GM18861 (cell line): ENCODE data around the gene NOTCH1.

Source experiments
- ATAC-seq: cut with Tn5 transposase; IDR thresholded peaks from one replicate; pipeline ENCODE4 v1.9.1; 2021; ENCODE audit not compliant: unreplicated experiment

Gene NOTCH1

GRCh38 chr9:136517012-136517743 lies 28.7 kb downstream of the NOTCH1 start:
- no peak for ATAC-seq

GRCh38 chr9:136516191-136516654 lies 29.6 kb downstream of the NOTCH1 start:
- ATAC-seq: no peak

GRCh38 chr9:136515276-136515675 lies 30.6 kb downstream of the NOTCH1 start:
- no peak for ATAC-seq

GRCh38 chr9:136514022-136514714 lies 31.7 kb downstream of the NOTCH1 start:
- ATAC-seq: no peak

GRCh38 chr9:136513191-136513590 lies 32.7 kb downstream of the NOTCH1 start:
- no peak for ATAC-seq

GRCh38 chr9:136512651-136513071 lies 33.2 kb downstream of the NOTCH1 start:
- ATAC-seq: no peak

DNA sequence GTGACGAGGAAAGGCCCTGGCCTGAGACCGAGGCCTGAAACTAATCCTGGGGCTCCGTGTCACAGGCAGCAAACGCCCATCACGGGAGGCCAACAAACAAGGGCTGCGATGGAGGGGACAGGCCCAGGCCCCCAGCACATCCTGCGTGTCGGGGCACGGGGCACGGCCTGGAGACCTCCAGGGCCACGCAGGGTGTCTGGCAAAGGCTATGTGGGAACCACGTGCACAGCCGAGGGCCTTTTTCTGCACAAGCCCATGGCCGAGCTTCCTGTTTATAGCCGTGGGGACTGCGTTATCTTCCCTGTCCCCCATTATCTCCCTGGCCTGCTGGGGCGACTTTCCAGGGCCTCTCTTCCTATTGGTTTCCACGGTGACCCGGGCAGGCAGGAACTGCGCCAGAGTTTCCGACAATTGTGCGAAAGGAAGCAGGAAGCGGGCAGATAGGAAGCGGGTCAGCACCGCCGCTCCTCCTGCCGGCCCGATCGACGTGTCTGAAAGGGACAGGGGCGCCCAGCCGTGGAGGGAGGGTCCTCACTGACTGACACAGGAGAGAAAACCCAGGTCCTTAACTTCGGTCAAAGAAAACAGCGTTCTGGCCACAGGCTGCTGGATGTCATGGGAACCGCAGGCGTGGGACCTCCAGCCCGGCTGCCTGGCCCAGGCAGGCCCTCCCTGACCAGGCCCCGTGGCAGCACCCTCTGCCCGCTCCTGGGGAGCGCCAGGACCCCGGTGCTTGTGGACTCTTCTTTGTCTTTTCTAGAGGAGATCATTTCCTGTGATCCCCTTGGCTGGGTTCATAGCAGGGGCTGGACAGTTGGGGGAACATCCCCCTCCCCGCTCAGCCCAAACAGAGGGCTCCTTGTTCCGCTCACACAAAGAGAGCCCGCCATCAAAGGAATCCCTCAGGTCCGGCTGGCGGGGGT lies 33.9 kb downstream of the NOTCH1 start:
- ATAC-seq: no peak

- ATAC-seq: no peak
These were observed 34.6 kb downstream of the NOTCH1 start for GRCh38 chr9:136511144-136511669.

DNA sequence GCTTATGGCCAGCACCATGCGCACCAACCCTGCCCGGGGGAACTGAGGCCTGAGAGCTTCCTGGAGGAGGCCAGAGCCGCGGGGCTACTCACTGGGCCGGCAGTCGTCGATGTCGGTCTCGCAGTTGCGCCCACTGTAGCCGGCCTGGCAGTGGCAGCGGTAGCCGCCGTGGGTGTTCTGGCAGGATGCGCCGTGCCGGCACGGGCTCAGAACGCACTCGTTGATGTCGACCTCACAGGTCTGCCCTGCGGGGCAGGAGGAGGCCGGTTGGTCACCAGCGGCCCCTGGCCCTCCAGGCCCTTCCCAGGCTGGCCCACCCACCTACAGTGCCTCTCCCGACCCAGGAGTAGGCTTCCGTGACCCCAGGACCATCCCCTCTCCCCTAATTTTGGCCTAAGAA lies 35.3 kb downstream of the NOTCH1 start:
- ATAC-seq: no peak

- no peak for ATAC-seq
These were observed 36.3 kb downstream of the NOTCH1 start for GRCh38 chr9:136509549-136509948.

GRCh38 chr9:136508729-136509500 lies 36.9 kb downstream of the NOTCH1 start:
- no peak for ATAC-seq

GRCh38 chr9:136507992-136508375 lies 37.9 kb downstream of the NOTCH1 start:
- no peak for ATAC-seq

- no peak for ATAC-seq
These were observed 38.4 kb downstream of the NOTCH1 start for GRCh38 chr9:136507221-136507991.

DNA sequence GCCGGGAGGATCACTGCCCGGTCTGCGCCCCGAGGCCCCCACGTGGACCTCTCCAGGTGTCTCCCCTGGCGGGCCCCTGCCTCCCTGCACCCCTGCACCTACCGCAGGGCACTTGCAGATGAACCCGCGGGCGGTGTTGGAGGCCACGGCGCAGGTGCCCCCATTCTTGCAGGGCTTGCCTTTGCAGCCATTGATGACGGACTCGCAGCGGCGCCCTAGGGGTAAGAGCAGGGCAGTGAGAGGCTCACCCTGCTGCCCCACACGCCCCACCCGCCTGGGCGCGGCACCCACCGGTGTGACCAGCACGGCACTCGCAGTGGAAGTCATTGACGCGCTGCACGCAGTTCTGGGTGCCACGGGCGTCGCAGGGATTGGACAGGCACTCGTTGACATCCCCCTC lies 39.4 kb downstream of the NOTCH1 start:
- no peak for ATAC-seq

DNA sequence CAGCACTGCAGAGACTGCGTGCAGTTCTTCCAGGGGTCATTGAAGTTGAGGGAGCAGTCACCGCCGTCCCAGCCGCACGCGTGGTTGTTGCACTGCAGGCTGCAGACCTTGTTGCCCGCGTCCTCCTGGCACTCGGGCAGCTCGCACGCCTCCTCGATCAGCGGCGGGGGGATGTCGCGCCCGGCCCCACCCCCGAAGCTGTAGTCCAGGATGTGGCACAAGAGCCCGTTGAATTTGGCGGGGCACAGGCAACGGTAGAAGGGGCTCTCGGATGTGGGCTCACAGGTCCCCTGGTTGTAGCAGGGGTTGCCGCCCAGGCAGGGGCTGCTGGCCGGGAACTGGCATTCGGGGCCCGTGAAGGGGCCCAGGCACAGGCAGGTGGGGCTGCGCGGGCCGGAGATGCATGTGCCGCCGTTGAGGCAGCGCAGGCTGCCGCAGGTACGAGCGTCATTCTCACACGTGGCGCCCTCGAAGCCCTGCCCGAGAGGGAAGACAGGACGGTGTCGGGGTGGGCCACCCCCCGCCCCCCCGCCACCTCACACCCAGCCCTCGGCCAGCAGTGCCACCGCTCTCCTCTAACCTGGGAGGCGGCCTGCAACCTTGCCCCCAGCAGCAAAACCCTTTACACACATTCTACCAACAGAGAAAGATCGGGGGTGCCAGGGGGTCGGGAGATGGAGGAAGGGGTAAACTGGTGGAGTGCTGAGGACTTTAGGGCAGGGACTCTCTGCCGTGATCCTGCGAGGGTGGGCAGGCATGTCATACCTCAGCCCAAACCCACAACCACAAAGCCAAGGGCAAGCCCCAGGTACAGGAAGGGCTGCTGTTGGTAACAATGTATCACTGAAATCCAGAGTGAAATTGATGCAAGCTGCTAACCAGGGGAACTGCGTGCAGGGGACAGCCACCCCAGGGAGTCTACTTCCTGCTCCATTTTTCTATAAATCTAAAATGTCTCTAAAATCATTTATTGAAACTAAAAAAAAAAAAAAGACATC lies 40.1 kb downstream of the NOTCH1 start:
- ATAC-seq: no peak

- ATAC-seq: no peak
These were observed 41.1 kb downstream of the NOTCH1 start for GRCh38 chr9:136504512-136505348.

- ATAC-seq: no peak
These were observed 42.8 kb downstream of the NOTCH1 start for GRCh38 chr9:136502940-136503550.
